Mesangial cell (primary cell): ENCODE measurements around the gene LMX1A. TPM values are rescaled to one million over a fixed set of nuclear protein-coding genes. Genes with fewer than 3 reads are reported as not detected.

ENCODE experiments used
- total RNA-seq: library from RNA; depleted of rRNA; stranded (reverse); fragments of >200 nt; gene quantifications from 2 replicates; pipeline ENCODE4 v1.2.3, GENCODE V29; 2015

The LMX1A gene
- total RNA-seq: not detected in 2 replicates

GRCh38 chr1:165355977-165356811 lies at the start of gene LMX1A:
TSS of gene LMX1A (minus strand) at chr1:165356715. CDS start at chr1:165355559, 1,156 bp downstream.

Other genes with a start within 250 kb of the LMX1A start
- not detected in 2 replicates for gene RXRG, start 88.4 kb upstream of the LMX1A start, total RNA-seq
- gene LRRC52, start 187.3 kb upstream of the LMX1A start, total RNA-seq: not detected in 2 replicates